Astrocyte of the cerebellum (primary cell): Measurements from ENCODE around the gene GIMAP5.

ENCODE experiments used
- DNase-seq: peaks from one replicate; pipeline ENCODE4 v3.0.0-alpha.2; 2011; ENCODE audit warnings: low read depth
- H3K4me3 ChIP-seq: 2 replicates; pipeline ENCODE4 v1.5.1; 2011; ENCODE audit warnings: mild to moderate bottlenecking, low read depth, low read length, moderate library complexity
- CTCF ChIP-seq: IDR thresholded peaks from 2 replicates; pipeline ENCODE4 v1.5.1; 2012; ENCODE audit warnings: low read length, low read depth, moderate library complexity, mild to moderate bottlenecking; ENCODE audit errors: missing control alignments
- in situ Hi-C: cut with HindIII; loops from 2 replicates; pipeline ENCODE4 v1.10.0; 2017; ENCODE audit warnings: low sequenced_read_pairs

GIMAP5 gene

DNA sequence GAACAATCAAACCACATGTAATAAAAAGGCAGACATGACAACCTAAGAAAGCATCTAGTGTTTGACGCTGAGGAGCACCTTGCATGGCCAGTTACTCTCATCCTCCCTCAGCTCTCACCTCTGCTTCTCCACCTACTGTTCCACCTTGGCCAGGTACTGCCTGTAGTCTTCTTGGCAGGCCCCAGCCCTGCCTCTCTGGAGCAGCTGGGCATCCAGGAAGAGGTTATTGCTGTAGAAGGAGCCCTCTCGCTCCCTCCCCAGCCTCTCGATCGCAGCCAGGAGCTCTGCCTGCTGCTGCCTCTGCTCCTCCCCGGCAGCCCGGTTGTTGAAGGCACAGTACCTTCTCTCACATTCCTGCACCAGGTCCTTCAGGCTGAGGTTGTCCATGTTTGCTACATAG, 9.7 kb downstream of the GIMAP5 start:
- H3K4me3 ChIP-seq: no peak overlapping the region
- TF ChIP-seq CTCF: no peak
- in situ Hi-C loops: no loop called here
- DNase-seq: no peak

GRCh38 chr7:150748376-150748775, 11.2 kb downstream of the GIMAP5 start:
- in situ Hi-C loops: no loop called here
- no peak for DNase-seq
- no peak overlapping the region for H3K4me3 ChIP-seq
- no peak for TF ChIP-seq CTCF

DNA sequence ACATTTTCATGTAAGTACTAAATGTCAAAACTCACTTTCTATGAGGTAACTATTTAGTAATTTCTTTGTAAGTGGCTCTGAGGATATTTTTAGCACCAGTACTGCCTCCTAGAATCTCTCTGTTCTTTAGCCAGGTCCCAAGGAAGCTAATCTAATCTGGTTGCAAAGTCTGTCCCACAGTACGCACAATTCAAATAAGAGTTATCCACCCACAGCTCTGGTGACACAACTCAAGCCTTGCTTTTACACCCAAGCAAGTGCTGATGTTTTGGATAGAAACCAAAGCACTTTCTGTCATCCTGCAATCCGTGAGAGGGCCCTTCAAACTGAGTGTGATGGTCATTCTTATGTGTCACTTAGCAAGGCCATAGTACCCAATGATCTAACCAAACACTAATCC, 14.5 kb downstream of the GIMAP5 start:
- no peak for TF ChIP-seq CTCF
- H3K4me3 ChIP-seq: no peak overlapping the region
- in situ Hi-C loops: no loop called here
- no peak for DNase-seq

- in situ Hi-C loops: no loop called here
- no peak overlapping the region for H3K4me3 ChIP-seq
- DNase-seq: no peak
- no peak for TF ChIP-seq CTCF
Measured at GRCh38 chr7:150753239-150753638, 16.0 kb downstream of the GIMAP5 start.

DNA sequence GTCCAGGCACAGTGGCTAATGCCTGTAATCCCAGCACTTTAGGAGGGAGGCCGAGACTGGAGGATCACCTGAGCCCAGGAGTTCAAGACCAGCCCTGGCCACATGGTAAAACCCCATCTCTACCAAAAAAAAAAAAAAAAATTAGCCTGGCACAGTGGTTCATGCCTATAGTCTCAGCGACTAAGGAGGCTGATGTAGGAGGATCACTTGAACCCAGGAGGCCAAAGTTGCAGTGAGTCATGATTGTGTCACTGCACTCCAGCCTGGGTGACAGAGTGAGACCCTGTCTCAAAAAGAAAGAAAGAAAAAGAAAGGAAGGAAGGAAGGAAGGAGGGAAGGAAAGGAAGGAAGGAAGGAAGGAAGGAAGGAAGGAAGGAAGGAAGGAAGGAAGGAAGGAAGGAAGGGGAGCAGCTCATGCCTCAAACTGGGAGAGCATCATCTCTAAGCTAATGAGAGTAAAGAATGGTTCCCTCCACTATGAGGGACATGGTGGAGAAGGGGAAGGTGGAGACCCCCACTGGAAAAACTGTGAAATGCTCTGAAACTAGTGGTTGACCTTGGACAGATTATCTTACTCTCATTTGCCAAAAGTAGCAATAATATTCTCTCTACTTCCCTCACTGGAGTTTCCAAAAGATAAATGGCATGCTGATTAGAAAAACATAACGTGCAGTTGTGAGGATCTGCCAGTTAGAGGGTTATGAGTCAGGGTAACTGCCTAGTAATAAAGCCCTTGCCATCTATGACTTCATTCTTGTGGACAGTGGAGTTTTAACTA, 16.8 kb downstream of the GIMAP5 start:
- no peak overlapping the region for H3K4me3 ChIP-seq
- DNase-seq: no peak
- no peak for TF ChIP-seq CTCF
- in situ Hi-C loops: no loop called here

GRCh38 chr7:150754951-150755350, 17.7 kb downstream of the GIMAP5 start:
- no peak overlapping the region for H3K4me3 ChIP-seq
- in situ Hi-C loops: no loop called here
- no peak for DNase-seq
- no peak for TF ChIP-seq CTCF
